ENCODE results near the gene PRDM11.
A peak's percentile ranks its signal among the peaks of the same experiment; 100 is the strongest.

The PRDM11 gene

GRCh38 chr11:45143494-45143893, 2.9 kb upstream of the PRDM11 start:
- peaks cover 13 to 22% of the 10 kb centered on the region in 2 donors for H3K4me1 ChIP-seq (ENCODE audit: control insufficient read depth in 1 of 2, insufficient read depth in 2 of 2, low read length in 2 of 2)
- no peaks in the 10 kb centered on the region for H3K27me3 ChIP-seq (ENCODE audit: low read depth, low read length)
- H3K4me3 ChIP-seq (ENCODE audit: low read depth in 1 of 2, low read length in 2 of 2) = no peak overlapping the region
- no peak overlapping the region for H3K27ac ChIP-seq (ENCODE audit: low read length)
- no peaks in the 10 kb centered on the region for H3K9me3 ChIP-seq (ENCODE audit: control insufficient read depth in 1 of 2, low read length in 2 of 2)
- H3K36me3 ChIP-seq (ENCODE audit: control insufficient read depth in 1 of 2, insufficient read depth in 2 of 2, low read length in 2 of 2) = no peaks in the 10 kb centered on the region

DNA sequence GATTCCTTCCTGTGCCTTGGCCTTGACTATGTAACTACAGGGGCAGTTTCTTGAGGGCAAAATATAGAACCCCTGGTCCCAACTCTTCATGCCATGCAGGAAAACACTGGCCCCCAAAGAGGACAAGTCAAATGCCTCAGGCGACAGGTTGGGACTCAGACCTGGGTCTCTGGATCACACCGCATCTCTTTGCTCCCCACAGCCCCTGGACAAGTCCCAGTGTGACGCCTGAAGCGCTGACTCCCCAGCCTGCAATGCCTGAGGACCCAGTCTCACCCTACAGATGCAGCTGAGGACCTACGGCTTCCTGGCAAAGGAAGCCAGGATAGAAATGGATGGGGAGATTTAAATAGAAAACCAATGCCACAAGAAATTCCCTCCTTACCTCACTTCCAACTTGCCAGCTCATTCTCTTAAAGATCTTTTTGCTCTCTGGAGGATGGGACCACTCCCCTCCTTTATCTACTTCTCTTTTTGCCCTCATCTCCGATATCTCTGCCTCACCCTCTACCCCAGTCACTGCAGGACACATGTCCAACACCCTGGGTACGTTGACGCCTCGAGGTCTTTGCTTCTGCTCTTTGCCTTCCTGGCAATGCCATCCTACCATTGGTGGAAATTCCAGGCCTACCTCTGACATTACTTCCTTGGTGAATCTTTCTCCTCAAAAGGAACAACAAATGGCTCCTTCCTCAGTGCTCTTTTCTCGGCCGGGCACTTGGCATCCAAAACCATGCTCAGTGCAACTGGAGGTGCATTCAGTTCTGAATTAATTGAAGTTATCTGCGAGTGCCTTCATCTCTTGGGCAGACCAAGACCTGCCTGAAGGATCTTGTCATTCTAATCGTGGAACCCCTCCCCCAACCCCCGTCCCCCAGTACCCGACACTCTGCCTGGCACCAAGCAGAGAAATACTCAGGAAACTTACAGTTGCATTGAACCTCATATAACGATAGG, 2.0 kb upstream of the PRDM11 start:
- no peaks in the 10 kb centered on the region for H3K27me3 ChIP-seq (ENCODE audit: low read depth, low read length)
- no peak overlapping the region for H3K27ac ChIP-seq (ENCODE audit: low read length)
- peaks cover 15 to 24% of the 10 kb centered on the region in 2 donors for H3K4me1 ChIP-seq (ENCODE audit: control insufficient read depth in 1 of 2, insufficient read depth in 2 of 2, low read length in 2 of 2)
- H3K36me3 ChIP-seq (ENCODE audit: control insufficient read depth in 1 of 2, insufficient read depth in 2 of 2, low read length in 2 of 2) = no peaks in the 10 kb centered on the region
- H3K9me3 ChIP-seq (ENCODE audit: control insufficient read depth in 1 of 2, low read length in 2 of 2) = no peaks in the 10 kb centered on the region
- H3K4me3 ChIP-seq (ENCODE audit: low read depth in 1 of 2, low read length in 2 of 2) = no peak overlapping the region

DNA sequence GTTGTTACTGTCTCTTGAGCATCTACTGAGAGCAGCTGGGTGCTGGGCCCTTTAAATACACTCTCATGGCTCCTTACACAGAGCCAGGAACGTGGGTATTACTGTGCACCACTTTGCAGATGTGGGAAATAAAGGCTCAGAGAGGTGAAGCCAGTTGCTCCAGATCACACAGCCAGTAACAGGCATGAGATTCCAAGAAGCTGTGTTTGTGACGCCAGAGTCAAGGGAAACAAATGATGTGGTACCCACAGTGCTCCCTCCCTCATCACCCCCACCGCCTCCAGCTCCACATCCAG, 1.4 kb upstream of the PRDM11 start:
- no peak overlapping the region for H3K27ac ChIP-seq (ENCODE audit: low read length)
- no peaks in the 10 kb centered on the region for H3K9me3 ChIP-seq (ENCODE audit: control insufficient read depth in 1 of 2, low read length in 2 of 2)
- no peaks in the 10 kb centered on the region for H3K27me3 ChIP-seq (ENCODE audit: low read depth, low read length)
- H3K4me3 ChIP-seq (ENCODE audit: low read depth in 1 of 2, low read length in 2 of 2) = peak overlapping the region; percentile 67 to 70
- no peaks in the 10 kb centered on the region for H3K36me3 ChIP-seq (ENCODE audit: control insufficient read depth in 1 of 2, insufficient read depth in 2 of 2, low read length in 2 of 2)
- H3K4me1 ChIP-seq (ENCODE audit: control insufficient read depth in 1 of 2, insufficient read depth in 2 of 2, low read length in 2 of 2) = peaks cover 15 to 24% of the 10 kb centered on the region in 2 donors

DNA sequence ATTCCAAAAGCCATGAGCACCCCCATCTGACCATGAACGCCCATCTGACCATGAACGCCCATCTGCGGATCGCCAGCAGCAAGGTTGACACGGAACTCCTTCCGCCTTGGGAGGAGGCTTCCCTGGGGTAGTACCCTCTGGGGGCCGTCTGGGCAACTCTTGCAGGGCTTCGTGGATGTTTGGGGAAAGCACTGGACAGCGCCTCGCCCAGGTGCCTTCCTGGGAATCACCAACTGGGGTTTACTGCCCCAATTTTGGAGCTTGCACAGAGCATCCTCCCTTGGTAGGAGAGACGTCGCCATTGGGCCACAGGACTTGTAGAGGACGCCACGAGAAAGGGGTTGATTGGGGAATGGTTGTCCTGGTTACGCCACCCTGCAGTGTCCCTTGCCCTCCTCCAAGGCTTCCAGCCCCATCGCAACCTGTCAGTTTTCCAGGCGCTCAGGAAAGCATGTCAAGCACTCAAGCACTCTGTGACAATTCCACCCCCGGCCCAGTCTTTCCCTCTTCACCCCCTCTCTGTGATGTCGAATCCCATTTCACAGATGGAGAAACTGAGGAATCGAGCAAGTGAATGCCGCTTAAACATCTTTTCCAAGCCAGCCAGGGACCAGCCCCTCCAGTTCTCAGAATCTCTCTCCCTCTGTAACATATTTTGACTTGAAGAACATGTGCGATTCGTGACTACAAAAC, 914 bp upstream of the PRDM11 start:
- Histone ChIP-seq H3K36me3 (ENCODE audit: control insufficient read depth in 1 of 2, insufficient read depth in 2 of 2, low read length in 2 of 2) (no peaks in the 10 kb centered on the region), H3K4me3 (ENCODE audit: low read depth in 1 of 2, low read length in 2 of 2) (peak overlapping the region; percentile 67 to 70), H3K9me3 (ENCODE audit: control insufficient read depth in 1 of 2, low read length in 2 of 2) (no peaks in the 10 kb centered on the region), H3K4me1 (ENCODE audit: control insufficient read depth in 1 of 2, insufficient read depth in 2 of 2, low read length in 2 of 2) (peaks cover 15 to 24% of the 10 kb centered on the region in 2 donors), H3K27ac (ENCODE audit: low read length) (peak overlapping the region; percentile 93), H3K27me3 (ENCODE audit: low read depth, low read length) (no peaks in the 10 kb centered on the region)

DNA sequence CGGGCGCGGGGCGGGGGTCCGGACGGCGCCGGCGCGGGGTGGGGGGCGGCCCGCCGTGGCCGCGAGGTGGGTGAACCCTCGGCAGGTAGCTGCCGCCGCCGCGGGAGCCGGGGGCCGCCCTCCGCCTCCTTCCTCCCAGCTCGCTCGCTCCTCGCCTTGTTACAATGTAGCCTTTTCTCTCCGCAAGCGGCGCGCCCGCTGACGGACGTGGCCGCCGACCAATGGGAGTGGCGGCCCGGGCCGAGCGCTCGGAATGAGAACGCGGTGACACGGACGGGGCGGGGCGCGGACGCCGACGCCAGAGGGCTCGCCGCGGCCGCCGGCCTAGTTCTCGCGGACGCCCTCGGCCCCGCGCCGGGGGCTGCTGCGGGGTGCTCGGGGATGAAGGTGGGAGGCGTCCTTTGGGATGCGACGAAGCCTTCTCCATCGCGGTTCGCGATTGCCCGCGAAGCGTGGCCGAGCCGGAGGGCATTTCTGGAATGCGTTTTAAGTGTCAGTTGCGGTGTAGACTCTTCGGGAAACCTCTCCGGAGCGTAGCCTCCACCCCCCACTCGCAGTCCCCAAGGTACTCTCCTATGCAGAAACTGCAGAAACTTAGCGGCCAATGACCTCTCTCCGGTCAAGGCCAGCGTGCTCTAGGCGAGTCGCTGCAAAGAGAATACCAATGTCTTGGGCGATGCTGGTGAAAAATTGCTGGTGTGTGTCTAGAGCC, 734 bp downstream of the PRDM11 start:
- peak overlapping the region; percentile 79 for H3K27ac ChIP-seq (ENCODE audit: low read length)
- H3K4me1 ChIP-seq (ENCODE audit: control insufficient read depth in 1 of 2, insufficient read depth in 2 of 2, low read length in 2 of 2) = peaks cover 15 to 24% of the 10 kb centered on the region in 2 donors
- no peaks in the 10 kb centered on the region for H3K27me3 ChIP-seq (ENCODE audit: low read depth, low read length)
- no peaks in the 10 kb centered on the region for H3K36me3 ChIP-seq (ENCODE audit: control insufficient read depth in 1 of 2, insufficient read depth in 2 of 2, low read length in 2 of 2)
- H3K4me3 ChIP-seq (ENCODE audit: low read depth in 1 of 2, low read length in 2 of 2) = peak overlapping the region; percentile 74 to 95
- H3K9me3 ChIP-seq (ENCODE audit: control insufficient read depth in 1 of 2, low read length in 2 of 2) = no peaks in the 10 kb centered on the region

- Histone ChIP-seq H3K9me3 (ENCODE audit: control insufficient read depth in 1 of 2, low read length in 2 of 2) (no peaks in the 10 kb centered on the region), H3K36me3 (ENCODE audit: control insufficient read depth in 1 of 2, insufficient read depth in 2 of 2, low read length in 2 of 2) (no peaks in the 10 kb centered on the region), H3K4me1 (ENCODE audit: control insufficient read depth in 1 of 2, insufficient read depth in 2 of 2, low read length in 2 of 2) (peaks cover 15 to 24% of the 10 kb centered on the region in 2 donors), H3K27ac (ENCODE audit: low read length) (no peak overlapping the region), H3K27me3 (ENCODE audit: low read depth, low read length) (no peaks in the 10 kb centered on the region), H3K4me3 (ENCODE audit: low read depth in 1 of 2, low read length in 2 of 2) (peak overlapping the region; percentile 74 to 95)
These were observed 1.6 kb downstream of the PRDM11 start for GRCh38 chr11:45147891-45148675.

- no peaks in the 10 kb centered on the region for H3K9me3 ChIP-seq (ENCODE audit: control insufficient read depth in 1 of 2, low read length in 2 of 2)
- H3K27me3 ChIP-seq (ENCODE audit: low read depth, low read length) = no peaks in the 10 kb centered on the region
- H3K27ac ChIP-seq (ENCODE audit: low read length) = no peak overlapping the region
- H3K4me3 ChIP-seq (ENCODE audit: low read depth in 1 of 2, low read length in 2 of 2) = no peak overlapping the region
- peaks cover 18 to 24% of the 10 kb centered on the region in 2 donors for H3K4me1 ChIP-seq (ENCODE audit: control insufficient read depth in 1 of 2, insufficient read depth in 2 of 2, low read length in 2 of 2)
- H3K36me3 ChIP-seq (ENCODE audit: control insufficient read depth in 1 of 2, insufficient read depth in 2 of 2, low read length in 2 of 2) = no peaks in the 10 kb centered on the region
These were observed 3.1 kb downstream of the PRDM11 start for GRCh38 chr11:45149483-45150056.

- Histone ChIP-seq H3K27ac (ENCODE audit: low read length) (no peak overlapping the region), H3K4me1 (ENCODE audit: control insufficient read depth in 1 of 2, insufficient read depth in 2 of 2, low read length in 2 of 2) (peaks cover 23 to 28% of the 10 kb centered on the region in 2 donors), H3K4me3 (ENCODE audit: low read depth in 1 of 2, low read length in 2 of 2) (no peak overlapping the region), H3K36me3 (ENCODE audit: control insufficient read depth in 1 of 2, insufficient read depth in 2 of 2, low read length in 2 of 2) (no peaks in the 10 kb centered on the region), H3K27me3 (ENCODE audit: low read depth, low read length) (no peaks in the 10 kb centered on the region), H3K9me3 (ENCODE audit: control insufficient read depth in 1 of 2, low read length in 2 of 2) (no peaks in the 10 kb centered on the region)
These were observed 3.9 kb downstream of the PRDM11 start for GRCh38 chr11:45150301-45150700.

- Histone ChIP-seq H3K27ac (ENCODE audit: low read length) (no peak overlapping the region), H3K9me3 (ENCODE audit: control insufficient read depth in 1 of 2, low read length in 2 of 2) (no peaks in the 10 kb centered on the region), H3K36me3 (ENCODE audit: control insufficient read depth in 1 of 2, insufficient read depth in 2 of 2, low read length in 2 of 2) (no peaks in the 10 kb centered on the region), H3K27me3 (ENCODE audit: low read depth, low read length) (no peaks in the 10 kb centered on the region), H3K4me3 (ENCODE audit: low read depth in 1 of 2, low read length in 2 of 2) (no peak overlapping the region), H3K4me1 (ENCODE audit: control insufficient read depth in 1 of 2, insufficient read depth in 2 of 2, low read length in 2 of 2) (peaks cover 17 to 24% of the 10 kb centered on the region in 2 donors)
These were observed 4.5 kb downstream of the PRDM11 start for GRCh38 chr11:45150943-45151342.

DNA sequence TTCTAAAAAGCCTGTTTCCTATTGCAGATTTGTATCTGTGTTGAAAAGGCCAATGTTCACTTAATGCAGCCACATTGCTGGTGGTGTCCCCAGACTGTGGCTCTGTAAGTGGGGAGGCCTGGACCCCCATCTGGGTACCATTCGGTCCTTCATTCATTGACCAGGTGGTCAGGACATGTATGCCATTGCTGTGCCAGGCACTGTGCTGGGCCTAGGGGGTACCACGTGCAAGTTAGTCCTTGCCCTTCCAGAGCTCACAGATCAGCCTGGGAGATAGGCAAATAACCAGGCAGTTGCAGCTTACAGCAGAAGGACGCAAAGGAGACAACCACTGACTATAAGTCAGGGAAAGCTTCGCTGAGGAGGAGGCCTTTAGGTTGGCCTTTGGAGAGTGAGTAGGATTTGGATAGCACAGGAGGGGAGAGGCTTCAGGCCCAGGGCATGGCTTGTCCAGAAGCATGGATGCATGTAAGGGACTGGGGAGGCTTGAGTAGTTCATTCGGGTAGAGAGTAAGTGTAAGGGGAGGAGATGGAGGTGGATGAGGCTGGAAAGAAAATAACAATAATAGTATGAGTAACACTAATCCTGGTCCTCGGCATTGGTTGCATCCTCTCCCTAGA, 5.0 kb downstream of the PRDM11 start:
- H3K36me3 ChIP-seq (ENCODE audit: control insufficient read depth in 1 of 2, insufficient read depth in 2 of 2, low read length in 2 of 2) = no peaks in the 10 kb centered on the region
- no peak overlapping the region for H3K27ac ChIP-seq (ENCODE audit: low read length)
- H3K9me3 ChIP-seq (ENCODE audit: control insufficient read depth in 1 of 2, low read length in 2 of 2) = no peaks in the 10 kb centered on the region
- H3K4me3 ChIP-seq (ENCODE audit: low read depth in 1 of 2, low read length in 2 of 2) = no peak overlapping the region
- H3K27me3 ChIP-seq (ENCODE audit: low read depth, low read length) = no peaks in the 10 kb centered on the region
- H3K4me1 ChIP-seq (ENCODE audit: control insufficient read depth in 1 of 2, insufficient read depth in 2 of 2, low read length in 2 of 2) = peaks cover 17 to 21% of the 10 kb centered on the region in 2 donors

Measured in muscle layer of duodenum (tissue), 2 donors.